Type B pancreatic cell (in vitro differentiated cells): ENCODE results near the gene CORIN. TPM values are rescaled to one million over a fixed set of nuclear protein-coding genes. Genes with fewer than 3 reads are reported as not detected.

ENCODE experiments used
- DNase-seq: peaks from one replicate; pipeline ENCODE4 v3.0.0; 2021; ENCODE audit warnings: mixed read lengths; ENCODE audit not compliant: unreplicated experiment; ENCODE audit errors: extremely low spot score
- H3K27ac Mint-ChIP-seq: 2 replicates; pipeline ENCODE4 v1.8.0; 2021; ENCODE audit warnings: mild to moderate bottlenecking, mixed read lengths
- H3K27me3 Mint-ChIP-seq: 2 replicates; pipeline ENCODE4 v1.8.0; 2021; ENCODE audit warnings: mixed read lengths
- H3K36me3 Mint-ChIP-seq: 2 replicates; pipeline ENCODE4 v1.8.0; 2021; ENCODE audit warnings: mixed read lengths
- H3K4me1 Mint-ChIP-seq: one replicate; pipeline ENCODE4 v1.8.0; 2021; ENCODE audit warnings: mixed read lengths; ENCODE audit not compliant: unreplicated experiment
- H3K4me3 Mint-ChIP-seq: 2 replicates; pipeline ENCODE4 v1.8.0; 2021; ENCODE audit warnings: mild to moderate bottlenecking, mixed read lengths
- H3K9me3 Mint-ChIP-seq: 2 replicates; pipeline ENCODE4 v1.8.0; 2021; ENCODE audit warnings: mixed read lengths
- total RNA-seq: library from RNA; stranded (reverse); gene quantifications from 2 replicates; pipeline ENCODE4 v1.2.1, GENCODE V29; 2021; ENCODE audit warnings: low replicate concordance
- TF ChIP-seq, protein P1 (sequence below): fragments of 200-600 bp; sonication (generic); conservative IDR thresholded peaks from 2 replicates; pipeline ENCODE4 v1.5.0; 2021; ENCODE audit warnings: antibody characterized with exemption, mild to moderate bottlenecking

CORIN gene
- total RNA-seq, 1 donor from 2014 or later = 34.6 TPM

DNA sequence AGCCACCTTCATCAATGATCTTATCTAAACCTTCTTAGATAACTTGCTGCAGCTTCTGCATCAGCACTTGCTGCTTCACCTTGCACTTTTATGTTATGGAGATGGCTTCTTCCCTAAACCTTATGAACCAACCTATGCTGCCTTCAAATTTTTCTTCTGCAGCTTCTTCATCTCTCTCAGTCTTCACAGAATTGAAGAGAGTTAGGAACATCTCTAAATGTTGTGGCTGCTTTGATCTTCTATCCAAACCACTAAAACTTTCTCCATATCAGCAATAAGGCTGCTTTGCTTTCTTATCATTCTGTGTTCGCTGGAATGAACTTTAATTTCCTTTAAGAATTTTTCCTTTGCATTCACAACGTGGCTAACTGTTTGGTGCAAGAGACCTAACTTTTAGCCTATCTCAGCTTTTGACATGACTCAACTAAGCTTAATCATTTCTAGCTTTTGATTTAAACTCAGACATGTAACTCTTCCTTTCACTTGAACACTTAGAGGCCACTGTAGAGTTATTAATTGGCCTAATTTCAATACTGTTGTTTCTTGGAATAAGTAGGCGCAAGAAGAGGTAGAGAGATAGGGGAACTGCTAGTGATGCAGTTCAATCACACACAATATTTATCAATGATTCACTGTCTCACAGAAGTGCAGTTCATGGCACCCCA is 36.1 kb upstream of the CORIN start:
- H3K4me1 Mint-ChIP-seq = no peaks in the 10 kb centered on the region
- TF ChIP-seq, protein P1, sequence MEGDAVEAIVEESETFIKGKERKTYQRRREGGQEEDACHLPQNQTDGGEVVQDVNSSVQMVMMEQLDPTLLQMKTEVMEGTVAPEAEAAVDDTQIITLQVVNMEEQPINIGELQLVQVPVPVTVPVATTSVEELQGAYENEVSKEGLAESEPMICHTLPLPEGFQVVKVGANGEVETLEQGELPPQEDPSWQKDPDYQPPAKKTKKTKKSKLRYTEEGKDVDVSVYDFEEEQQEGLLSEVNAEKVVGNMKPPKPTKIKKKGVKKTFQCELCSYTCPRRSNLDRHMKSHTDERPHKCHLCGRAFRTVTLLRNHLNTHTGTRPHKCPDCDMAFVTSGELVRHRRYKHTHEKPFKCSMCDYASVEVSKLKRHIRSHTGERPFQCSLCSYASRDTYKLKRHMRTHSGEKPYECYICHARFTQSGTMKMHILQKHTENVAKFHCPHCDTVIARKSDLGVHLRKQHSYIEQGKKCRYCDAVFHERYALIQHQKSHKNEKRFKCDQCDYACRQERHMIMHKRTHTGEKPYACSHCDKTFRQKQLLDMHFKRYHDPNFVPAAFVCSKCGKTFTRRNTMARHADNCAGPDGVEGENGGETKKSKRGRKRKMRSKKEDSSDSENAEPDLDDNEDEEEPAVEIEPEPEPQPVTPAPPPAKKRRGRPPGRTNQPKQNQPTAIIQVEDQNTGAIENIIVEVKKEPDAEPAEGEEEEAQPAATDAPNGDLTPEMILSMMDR = no peak
- H3K9me3 Mint-ChIP-seq = peaks cover 8% of the 10 kb centered on the region
- no peak overlapping the region for H3K27ac Mint-ChIP-seq
- DNase-seq = no peak
- H3K4me3 Mint-ChIP-seq = no peak overlapping the region
- no peaks in the 10 kb centered on the region for H3K27me3 Mint-ChIP-seq
- H3K36me3 Mint-ChIP-seq = peaks cover 68% of the 10 kb centered on the region

DNA sequence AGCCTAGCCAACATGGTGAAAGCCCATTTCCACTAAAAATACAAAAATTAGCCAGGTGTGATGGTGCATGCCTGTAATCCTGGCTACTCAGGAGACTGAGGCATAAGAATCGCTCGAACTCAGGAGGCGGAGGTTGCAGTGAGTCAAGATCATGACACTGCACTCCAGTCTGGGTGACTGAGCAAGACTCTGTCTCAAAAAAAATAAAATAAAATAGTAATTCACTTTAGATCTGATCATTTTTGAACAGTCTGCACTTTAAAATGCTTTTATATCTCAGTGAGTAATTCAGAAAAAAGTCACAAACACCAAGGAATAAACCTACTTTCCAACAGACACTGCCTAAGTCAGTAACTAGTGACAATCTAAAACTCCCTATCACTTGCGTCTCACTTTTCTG is 25.6 kb upstream of the CORIN start:
- TF ChIP-seq, protein P1 = no peak
- H3K36me3 Mint-ChIP-seq = peaks cover 35% of the 10 kb centered on the region
- no peaks in the 10 kb centered on the region for H3K9me3 Mint-ChIP-seq
- H3K4me3 Mint-ChIP-seq = no peak overlapping the region
- DNase-seq = no peak
- no peak overlapping the region for H3K27ac Mint-ChIP-seq
- no peaks in the 10 kb centered on the region for H3K27me3 Mint-ChIP-seq
- H3K4me1 Mint-ChIP-seq = peaks cover 3% of the 10 kb centered on the region

DNA sequence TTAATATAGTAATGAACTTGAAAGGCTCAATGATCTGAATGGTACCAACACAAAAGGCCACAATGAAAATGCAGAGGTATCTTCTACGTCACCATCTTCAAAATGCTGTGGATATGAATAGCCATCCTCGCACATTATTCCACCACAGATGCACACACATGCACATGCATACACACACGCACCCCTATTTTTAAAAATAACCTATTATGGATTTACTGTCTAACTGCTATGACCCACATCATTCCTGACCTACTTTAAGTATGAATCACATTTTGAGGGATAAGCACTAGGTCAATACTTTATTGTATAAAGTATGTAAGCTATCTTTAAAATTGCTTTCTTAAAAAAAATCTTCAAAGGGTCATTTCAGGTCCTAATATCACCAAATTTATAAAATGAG is 24.4 kb upstream of the CORIN start:
- TF ChIP-seq, protein P1 = no peak
- no peaks in the 10 kb centered on the region for H3K27me3 Mint-ChIP-seq
- H3K4me1 Mint-ChIP-seq = peaks cover 3% of the 10 kb centered on the region
- H3K9me3 Mint-ChIP-seq = no peaks in the 10 kb centered on the region
- H3K4me3 Mint-ChIP-seq = no peak overlapping the region
- DNase-seq = no peak
- H3K36me3 Mint-ChIP-seq = peaks cover 26% of the 10 kb centered on the region
- H3K27ac Mint-ChIP-seq = no peak overlapping the region

DNA sequence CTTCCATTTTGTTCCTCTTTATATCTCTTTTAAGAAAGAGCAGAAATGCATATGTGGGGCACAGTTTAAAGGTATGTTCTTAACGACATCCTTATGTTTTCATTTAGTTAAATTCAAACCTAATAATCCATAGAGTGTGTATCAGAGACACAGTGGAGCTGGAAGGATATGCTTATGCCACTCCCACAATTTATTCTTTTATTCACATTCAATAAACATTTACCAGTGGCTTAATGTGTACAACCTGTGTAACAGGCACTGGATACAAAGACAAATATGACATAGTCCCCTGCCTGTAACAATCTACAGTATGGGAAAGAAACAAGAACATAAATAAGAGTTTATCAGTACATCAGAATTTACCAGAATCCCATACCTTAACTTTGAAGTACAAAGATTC is 22.4 kb upstream of the CORIN start:
- no peak for DNase-seq
- peaks cover 3% of the 10 kb centered on the region for H3K4me1 Mint-ChIP-seq
- no peaks in the 10 kb centered on the region for H3K27me3 Mint-ChIP-seq
- no peak overlapping the region for H3K4me3 Mint-ChIP-seq
- no peaks in the 10 kb centered on the region for H3K9me3 Mint-ChIP-seq
- TF ChIP-seq, protein P1 = no peak
- H3K36me3 Mint-ChIP-seq = peaks cover 20% of the 10 kb centered on the region
- H3K27ac Mint-ChIP-seq = no peak overlapping the region

DNA sequence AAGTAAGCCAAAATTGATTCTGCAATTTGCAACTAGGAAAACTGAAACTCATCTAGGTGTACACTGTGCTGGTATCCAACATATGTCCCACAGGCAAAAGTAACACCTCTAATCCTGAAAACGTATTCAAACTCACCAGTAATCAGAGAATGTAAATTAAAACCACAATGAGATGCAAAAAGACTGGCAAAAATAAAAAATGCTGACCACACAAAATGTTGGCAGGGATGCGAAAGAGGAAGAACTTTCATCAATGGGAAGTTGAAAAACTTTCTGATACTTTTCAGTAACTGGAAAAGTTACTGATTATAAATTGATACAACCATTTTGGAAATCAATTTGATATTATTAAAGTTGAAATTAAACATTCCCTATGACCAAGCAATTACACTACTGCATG is 20.1 kb upstream of the CORIN start:
- Mint-ChIP-seq H3K9me3 (no peaks in the 10 kb centered on the region), H3K36me3 (peaks cover 24% of the 10 kb centered on the region), H3K27me3 (no peaks in the 10 kb centered on the region), H3K27ac (no peak overlapping the region), H3K4me1 (peaks cover 3% of the 10 kb centered on the region), H3K4me3 (no peak overlapping the region)
- TF ChIP-seq, protein P1 = no peak
- no peak for DNase-seq
